ENCODE data around the gene EXOSC5. TPM values are rescaled to one million over a fixed set of nuclear protein-coding genes. Genes with fewer than 3 reads are reported as not detected.

The EXOSC5 gene
- total and polyA plus RNA-seq, 12 donors, result 4.2 to 73.7 (median 26.6) TPM

DNA sequence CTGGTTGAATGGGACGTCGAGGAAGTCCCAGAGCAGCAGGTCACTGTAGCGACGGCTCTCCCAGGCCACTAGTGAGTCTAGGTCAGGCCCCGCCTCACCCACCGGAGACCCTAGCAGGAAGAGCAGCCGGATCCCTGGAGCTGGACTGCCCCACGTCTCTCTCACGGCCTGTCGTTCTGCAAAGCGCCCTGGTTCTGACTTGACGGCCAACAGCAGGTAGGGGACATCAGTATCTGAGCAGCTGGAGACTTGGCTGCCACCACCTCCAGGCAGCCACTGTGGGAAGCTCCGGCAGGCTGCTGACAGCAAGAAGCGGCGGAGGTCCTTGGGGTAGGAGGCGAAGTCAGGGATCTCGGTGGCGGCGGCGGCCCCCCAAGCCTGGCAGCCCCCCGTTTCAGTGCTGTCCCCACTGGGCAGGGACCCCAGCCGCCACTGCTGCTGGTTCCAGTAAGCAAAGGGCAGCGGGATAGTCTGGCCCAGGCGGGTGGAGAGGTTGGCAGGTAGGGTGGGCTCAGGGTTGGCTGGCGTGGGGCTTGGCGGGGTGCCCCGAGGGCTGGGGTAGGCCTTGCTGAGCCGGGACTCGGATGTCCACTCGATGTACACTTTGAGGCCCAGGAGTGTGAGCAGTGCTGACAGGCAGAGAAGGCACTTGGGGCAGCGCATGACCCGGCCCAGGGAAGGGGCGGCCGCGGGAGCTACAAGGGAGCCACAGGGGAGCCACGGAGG, 29.1 kb upstream of the EXOSC5 start:
- no peaks in the 10 kb centered on the region for H3K9me3 ChIP-seq (replicated peaks in 1 of 3)
- peaks cover 0 to 38% of the 10 kb centered on the region in 2 donors for H3K36me3 ChIP-seq (replicated peaks in 1 of 2)
- H3K27me3 ChIP-seq, result no peaks in the 10 kb centered on the region
- peaks cover 15 to 23% of the 10 kb centered on the region in 2 donors for H3K4me1 ChIP-seq (replicated peaks in 1 of 2)
- 83 to 95% (median 87%) methylated on average over 4 to 36 of the region's 36 CpGs for WGBS, 4 donors
- TF ChIP-seq POLR2A (IDR thresholded peaks at IDR 0.05), result no peak
- TF ChIP-seq, protein P1, sequence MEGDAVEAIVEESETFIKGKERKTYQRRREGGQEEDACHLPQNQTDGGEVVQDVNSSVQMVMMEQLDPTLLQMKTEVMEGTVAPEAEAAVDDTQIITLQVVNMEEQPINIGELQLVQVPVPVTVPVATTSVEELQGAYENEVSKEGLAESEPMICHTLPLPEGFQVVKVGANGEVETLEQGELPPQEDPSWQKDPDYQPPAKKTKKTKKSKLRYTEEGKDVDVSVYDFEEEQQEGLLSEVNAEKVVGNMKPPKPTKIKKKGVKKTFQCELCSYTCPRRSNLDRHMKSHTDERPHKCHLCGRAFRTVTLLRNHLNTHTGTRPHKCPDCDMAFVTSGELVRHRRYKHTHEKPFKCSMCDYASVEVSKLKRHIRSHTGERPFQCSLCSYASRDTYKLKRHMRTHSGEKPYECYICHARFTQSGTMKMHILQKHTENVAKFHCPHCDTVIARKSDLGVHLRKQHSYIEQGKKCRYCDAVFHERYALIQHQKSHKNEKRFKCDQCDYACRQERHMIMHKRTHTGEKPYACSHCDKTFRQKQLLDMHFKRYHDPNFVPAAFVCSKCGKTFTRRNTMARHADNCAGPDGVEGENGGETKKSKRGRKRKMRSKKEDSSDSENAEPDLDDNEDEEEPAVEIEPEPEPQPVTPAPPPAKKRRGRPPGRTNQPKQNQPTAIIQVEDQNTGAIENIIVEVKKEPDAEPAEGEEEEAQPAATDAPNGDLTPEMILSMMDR (IDR thresholded peaks at IDR 0.05), result no peak
- H3K27ac ChIP-seq, result peak overlapping the region in 2 of 5 donors; percentile 54 to 61
- intact Hi-C loops (cut with DNase I), result loop anchor here in 1 of 2 donors (5.0 to 10.0 kb wide), 2 partner anchors 34 to 51 kb away; partner anchors contain the start of gene TMEM91
- H3K4me3 ChIP-seq, result peak overlapping the region in 1 of 4 donors; percentile 4
- peak in 2 of 7 donors; percentile 23 to 25 for DNase-seq

DNA sequence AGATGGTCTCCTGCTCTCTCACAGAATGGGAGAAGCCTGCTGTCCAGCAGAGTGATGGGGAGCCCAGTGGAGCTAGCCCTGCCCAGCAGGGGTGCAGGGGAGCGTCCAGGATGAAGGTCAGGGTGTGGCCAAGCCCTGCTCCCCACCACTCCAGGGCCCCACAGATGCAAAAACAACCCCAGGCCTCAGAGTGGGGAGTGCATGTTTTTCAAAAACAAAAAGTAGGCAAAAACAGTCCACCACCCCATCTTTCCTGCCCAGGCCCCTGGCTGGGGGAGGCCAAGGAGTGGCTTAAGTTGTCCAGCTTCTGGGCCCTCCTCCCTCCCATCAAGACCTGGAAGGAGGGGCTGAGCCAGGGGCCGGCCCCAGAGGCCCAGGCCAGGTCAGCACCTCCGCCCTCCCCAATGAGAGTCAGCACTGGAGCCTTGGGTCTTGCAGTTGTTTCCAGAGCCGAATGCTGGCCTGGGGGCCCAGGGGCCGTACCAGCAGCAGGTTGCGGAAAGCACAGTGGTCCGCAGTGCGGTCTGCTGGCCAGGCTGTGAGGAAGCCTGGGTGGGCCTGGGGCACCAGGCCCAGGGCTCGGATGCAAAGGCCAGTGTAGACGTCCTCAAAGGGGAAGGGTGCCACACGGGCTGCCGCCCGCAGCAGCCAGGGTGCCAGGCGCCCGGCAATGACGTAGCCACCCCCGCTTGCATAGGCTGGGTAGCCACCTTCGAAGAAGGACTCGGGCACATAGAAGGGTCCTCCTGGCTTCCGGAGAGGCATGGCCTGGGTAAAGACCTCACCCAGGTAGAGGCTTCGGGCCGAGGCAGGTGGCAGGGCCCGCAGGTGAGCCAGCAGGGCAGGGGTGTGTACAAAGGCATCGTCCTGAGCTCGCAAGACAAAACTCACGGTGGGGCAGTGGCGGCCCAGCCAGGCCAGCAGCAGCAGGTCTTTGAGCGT, 28.3 kb upstream of the EXOSC5 start:
- 90 to 94% (median 93%) methylated on average over 12 to 28 of the region's 28 CpGs for WGBS, 4 donors
- H3K4me3 ChIP-seq, result no peak overlapping the region
- intact Hi-C loops (cut with DNase I), result loop anchor here in 1 of 2 donors (5.0 to 10.0 kb wide), 2 partner anchors 33 to 51 kb away; partner anchors contain the start of gene TMEM91
- H3K27me3 ChIP-seq, result no peaks in the 10 kb centered on the region
- peaks cover 0 to 44% of the 10 kb centered on the region in 2 donors for H3K36me3 ChIP-seq (replicated peaks in 1 of 2)
- no peak overlapping the region for H3K27ac ChIP-seq
- no peak for DNase-seq
- no peaks in the 10 kb centered on the region for H3K9me3 ChIP-seq (replicated peaks in 1 of 3)
- H3K4me1 ChIP-seq (replicated peaks in 1 of 2), result peaks cover 15 to 21% of the 10 kb centered on the region in 2 donors
- TF ChIP-seq, protein P1 (IDR thresholded peaks at IDR 0.05), result no peak
- TF ChIP-seq POLR2A (IDR thresholded peaks at IDR 0.05), result no peak

DNA sequence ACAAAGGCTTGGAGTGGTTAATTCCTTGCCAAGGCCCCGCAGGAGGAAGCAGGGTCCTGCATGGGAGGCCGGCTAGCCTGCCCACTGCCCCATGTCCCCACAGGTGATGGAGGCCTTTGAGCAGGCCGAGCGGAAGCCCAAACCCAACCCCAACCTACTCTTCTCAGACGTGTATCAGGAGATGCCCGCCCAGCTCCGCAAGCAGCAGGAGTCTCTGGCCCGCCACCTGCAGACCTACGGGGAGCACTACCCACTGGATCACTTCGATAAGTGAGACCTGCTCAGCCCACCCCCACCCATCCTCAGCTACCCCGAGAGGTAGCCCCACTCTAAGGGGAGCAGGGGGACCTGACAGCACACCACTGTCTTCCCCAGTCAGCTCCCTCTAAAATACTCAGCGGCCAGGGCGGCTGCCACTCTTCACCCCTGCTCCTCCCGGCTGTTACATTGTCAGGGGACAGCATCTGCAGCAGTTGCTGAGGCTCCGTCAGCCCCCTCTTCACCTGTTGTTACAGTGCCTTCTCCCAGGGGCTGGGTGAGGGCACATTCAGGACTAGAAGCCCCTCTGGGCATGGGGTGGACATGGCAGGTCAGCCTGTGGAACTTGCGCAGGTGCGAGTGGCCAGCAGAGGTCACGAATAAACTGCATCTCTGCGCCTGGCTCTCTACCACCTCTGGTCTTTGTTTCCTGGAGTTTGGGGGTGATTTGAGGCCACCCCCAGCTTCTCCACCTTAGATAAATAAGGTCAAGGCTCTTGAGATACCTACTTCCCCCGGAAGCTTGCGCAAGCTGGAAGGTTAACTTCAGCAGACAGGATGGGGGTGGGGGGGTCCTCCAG, 27.4 kb upstream of the EXOSC5 start:
- Histone ChIP-seq H3K4me3 (no peak overlapping the region), H3K36me3 (replicated peaks in 1 of 2) (peaks cover 0 to 53% of the 10 kb centered on the region in 2 donors), H3K27ac (no peak overlapping the region), H3K27me3 (no peaks in the 10 kb centered on the region), H3K9me3 (replicated peaks in 1 of 3) (no peaks in the 10 kb centered on the region), H3K4me1 (replicated peaks in 1 of 2) (peaks cover 15 to 21% of the 10 kb centered on the region in 2 donors)
- TF ChIP-seq POLR2A (IDR thresholded peaks at IDR 0.05), result no peak
- TF ChIP-seq, protein P1 (IDR thresholded peaks at IDR 0.05), result no peak
- WGBS, 4 donors, result 77 to 86% (median 83%) methylated on average over 13 to 21 of the region's 21 CpGs
- DNase-seq, result no peak
- intact Hi-C loops (cut with DNase I), result loop anchor here in 1 of 2 donors (5.0 to 10.0 kb wide), 2 partner anchors 32 to 50 kb away; partner anchors contain the start of gene TMEM91
